HG03135 (cell line): Measurements from ENCODE around the gene ORC2.
A peak's percentile ranks its signal among the peaks of the same experiment; 100 is the strongest.
"Not testable (repeated sequence)": the region's sequence is repeated elsewhere in the genome, so short reads cannot be mapped to it uniquely, and the experiment has no call there.

Experiments
- ATAC-seq: cut with Tn5 transposase; IDR thresholded peaks from one replicate; pipeline ENCODE4 v1.9.1; 2021; ENCODE audit warnings: mild to moderate bottlenecking, moderate library complexity; ENCODE audit not compliant: unreplicated experiment

ORC2 gene

GRCh38 chr2:200963124-200963917, at the start of gene ORC2:
ORC2 (minus strand) TSS chr2:200963660; CDS start chr2:200958123, 5,537 bp downstream.
- ATAC-seq, result peak; percentile 89

GRCh38 chr2:201008296-201008829, 44.9 kb upstream of the ORC2 start:
- ATAC-seq, result no peak

- no peak for ATAC-seq
Observed at GRCh38 chr2:201007584-201007998, 44.1 kb upstream of the ORC2 start.

- no peak for ATAC-seq
Observed at GRCh38 chr2:201006704-201007103, 43.2 kb upstream of the ORC2 start.

- ATAC-seq, result no peak
Observed at GRCh38 chr2:201004370-201004769, 40.9 kb upstream of the ORC2 start.

GRCh38 chr2:200993097-200993496, 29.6 kb upstream of the ORC2 start:
- ATAC-seq, result no peak

GRCh38 chr2:200987137-200987536, 23.7 kb upstream of the ORC2 start:
- ATAC-seq, result no peak

- ATAC-seq, result no peak
Observed at GRCh38 chr2:200985799-200986198, 22.3 kb upstream of the ORC2 start.

- no peak for ATAC-seq
Observed at GRCh38 chr2:200976710-200977109, 13.2 kb upstream of the ORC2 start.

- no peak for ATAC-seq
Observed at GRCh38 chr2:200975672-200976071, 12.2 kb upstream of the ORC2 start.

- not testable (repeated sequence) for ATAC-seq
Observed at GRCh38 chr2:200970057-200970456, 6.6 kb upstream of the ORC2 start.

GRCh38 chr2:200968735-200969134, 5.3 kb upstream of the ORC2 start:
- ATAC-seq, result no peak

- ATAC-seq, result no peak
Observed at GRCh38 chr2:200968162-200968561, 4.7 kb upstream of the ORC2 start.

- no peak for ATAC-seq
Observed at GRCh38 chr2:200966770-200967169, 3.3 kb upstream of the ORC2 start.

- ATAC-seq, result no peak
Observed at GRCh38 chr2:200964498-200964897, 1.0 kb upstream of the ORC2 start.

- peak; percentile 1 for ATAC-seq
Observed at GRCh38 chr2:200963918-200964252, 425 bp upstream of the ORC2 start.

- peak; percentile 18 for ATAC-seq
Observed at GRCh38 chr2:200962811-200963123, 693 bp downstream of the ORC2 start.

GRCh38 chr2:200961674-200962073, 1.8 kb downstream of the ORC2 start:
- ATAC-seq, result no peak

GRCh38 chr2:200950378-200950777, 13.1 kb downstream of the ORC2 start:
- ATAC-seq, result no peak

GRCh38 chr2:200945395-200945729, 18.1 kb downstream of the ORC2 start:
- no peak for ATAC-seq

GRCh38 chr2:200944467-200945394, 18.7 kb downstream of the ORC2 start:
- ATAC-seq, result no peak

GRCh38 chr2:200943527-200944105, 19.8 kb downstream of the ORC2 start:
- ATAC-seq, result no peak
